Liver (tissue), 3 donors: Measurements from ENCODE around the gene PCYOX1L.
"Not testable (repeated sequence)": the region's sequence is repeated elsewhere in the genome, so short reads cannot be mapped to it uniquely, and the experiment has no call there.

ENCODE experiments used
- CTCF ChIP-seq: fragments of 150-350 bp; IDR thresholded peaks from 2 replicates; pipeline ENCODE4 v1.5.1; 2017; ENCODE audit warnings: improper control_type of control experiment, low read depth, low read length; ENCODE audit not compliant: missing input control
- HNF4G ChIP-seq: IDR thresholded peaks from 2 replicates; pipeline ENCODE4 v1.6.1; 2016; ENCODE audit warnings: antibody characterized with exemption
- RAD21 ChIP-seq, 2 donors: IDR thresholded peaks; 2 replicates each; pipeline ENCODE4 v1.6.1; 2016; ENCODE audit warnings: antibody characterized with exemption in 2 of 2, mild to moderate bottlenecking in 2 of 2
- SP1 ChIP-seq: IDR thresholded peaks from 2 replicates; pipeline ENCODE4 v1.6.1; 2018; ENCODE audit warnings: antibody characterized with exemption, mild to moderate bottlenecking
- YY1 ChIP-seq: IDR thresholded peaks from 2 replicates; pipeline ENCODE4 v1.6.1; 2016; ENCODE audit warnings: antibody characterized with exemption, mild to moderate bottlenecking
- TF ChIP-seq, protein P1 (sequence below): IDR thresholded peaks from 2 replicates; pipeline ENCODE4 v1.6.1; 2016; ENCODE audit warnings: antibody characterized with exemption
- donor health status: healthy.
- donor health status: healthy.

- not testable (repeated sequence) for TF ChIP-seq SP1; YY1; CTCF; HNF4G; RAD21 (IDR thresholded peaks at IDR 0.05)
- TF ChIP-seq, protein P1, sequence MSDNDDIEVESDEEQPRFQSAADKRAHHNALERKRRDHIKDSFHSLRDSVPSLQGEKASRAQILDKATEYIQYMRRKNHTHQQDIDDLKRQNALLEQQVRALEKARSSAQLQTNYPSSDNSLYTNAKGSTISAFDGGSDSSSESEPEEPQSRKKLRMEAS: not testable (repeated sequence)
Observed at GRCh38 chr5:149394996-149395395, 37.1 kb downstream of the PCYOX1L start.
